D721Med (cell line): ENCODE results near the gene ANXA3.
"Not testable (repeated sequence)": the region's sequence is repeated elsewhere in the genome, so short reads cannot be mapped to it uniquely, and the experiment has no call there.

ENCODE experiments used
- DNase-seq: peaks from one replicate; pipeline ENCODE4 v3.0.0; 2011; ENCODE audit warnings: low spot score; ENCODE audit not compliant: insufficient read length
- FAIRE-seq: peaks from 2 replicates; lab custom pipeline; 2011; peaks lifted over from hg19 to GRCh38; lab: Jason Lieb, UNC
- CTCF ChIP-seq: IDR thresholded peaks from 2 replicates; pipeline ENCODE4 v1.5.1; 2012; ENCODE audit warnings: mild to moderate bottlenecking, control low read depth; ENCODE audit not compliant: insufficient read depth; ENCODE audit errors: missing control alignments

ANXA3 gene

GRCh38 chr4:78543424-78544125 lies 8.0 kb upstream of the ANXA3 start:
- DNase-seq (no peak), FAIRE-seq (no peak)
- no peak for TF ChIP-seq CTCF

- no peak for TF ChIP-seq CTCF
- FAIRE-seq: no peak
Measured at GRCh38 chr4:78544678-78545077, 6.9 kb upstream of the ANXA3 start.

GRCh38 chr4:78545275-78546246 lies 6.0 kb upstream of the ANXA3 start:
- TF ChIP-seq CTCF: no peak
- FAIRE-seq: no peak
- no peak for DNase-seq

More at GRCh38 chr4:78544678-78545077, 6.9 kb upstream of the ANXA3 start:
- DNase-seq: no peak

GRCh38 chr4:78547899-78548298 lies 3.7 kb upstream of the ANXA3 start:
- FAIRE-seq: not testable (repeated sequence)

GRCh38 chr4:78548889-78549288 lies 2.7 kb upstream of the ANXA3 start:
- FAIRE-seq: not testable (repeated sequence)

More at GRCh38 chr4:78547899-78548298, 3.7 kb upstream of the ANXA3 start:
- not testable (repeated sequence) for DNase-seq

GRCh38 chr4:78552389-78553042 lies 946 bp downstream of the ANXA3 start:
- no peak for DNase-seq
- no peak for TF ChIP-seq CTCF
- no peak for FAIRE-seq

More at GRCh38 chr4:78548889-78549288, 2.7 kb upstream of the ANXA3 start:
- DNase-seq: not testable (repeated sequence)

- no peak for TF ChIP-seq CTCF
- DNase-seq: no peak
- FAIRE-seq: no peak
Measured at GRCh38 chr4:78553043-78553396, 1.4 kb downstream of the ANXA3 start.
